HEK293 (cell line): ENCODE measurements around the gene KCNQ1.

ENCODE experiments used
- CTCF ChIA-PET: fragments of 350-600 bp; formaldehyde crosslinking; extraction: SDS; loops from one replicate; lab custom pipeline; 2021; ENCODE audit warnings: antibody characterized with exemption; lab: Yijun Ruan, JAX
- POLR2A ChIA-PET: fragments of 300-600 bp; formaldehyde crosslinking; extraction: SDS; loops from one replicate; lab custom pipeline; 2020; ENCODE audit warnings: antibody characterized with exemption, inconsistent platforms; lab: Yijun Ruan, JAX
- H3K27ac ChIP-seq: fragments of 200-500 bp; sonication (Bioruptor generic); 2 replicates; pipeline ENCODE4 v1.5.1; 2014; ENCODE audit warnings: low read depth, low read length, control low read depth, inconsistent platforms; ENCODE audit errors: extremely low read depth
- H3K36me3 ChIP-seq, 2 experiments: fragments of 200-500 bp in 1 of 2; sonication (Bioruptor generic) in 1 of 2; 1 replicate in 1 of 2; 2 replicates in 1 of 2; pipeline ENCODE4 v1.5.1; 2014 to 2017; ENCODE audit warnings: inconsistent platforms in 2 of 2, low read length in 2 of 2; ENCODE audit not compliant: control insufficient read depth in 2 of 2, insufficient read depth in 1 of 2
- H3K4me1 ChIP-seq: fragments of 200-500 bp; sonication (Bioruptor generic); 2 replicates; pipeline ENCODE4 v1.5.1; 2014; ENCODE audit warnings: mild to moderate bottlenecking, low read length, inconsistent platforms; ENCODE audit not compliant: control insufficient read depth, insufficient read depth
- H3K4me3 ChIP-seq: 2 replicates; pipeline ENCODE4 v1.5.1; 2011; ENCODE audit warnings: low read depth, mild to moderate bottlenecking, control low read depth, low read length, moderate library complexity
- H3K9me3 ChIP-seq: fragments of 200-500 bp; sonication (Bioruptor generic); 2 replicates; pipeline ENCODE4 v1.5.1; 2014; ENCODE audit warnings: low read depth, low read length, inconsistent platforms; ENCODE audit not compliant: control insufficient read depth, insufficient read depth
- GLIS1 ChIP-seq: fragments of 450-650 bp; formaldehyde crosslinking; IDR thresholded peaks from 2 replicates; pipeline ENCODE4 v1.5.1; 2016; ENCODE audit warnings: missing biosample characterization, missing genetic modification characterization
- MYNN ChIP-seq: fragments of 450-650 bp; formaldehyde crosslinking; IDR thresholded peaks from 2 replicates; pipeline ENCODE4 v1.5.1; 2016; ENCODE audit warnings: missing biosample characterization, missing genetic modification characterization, borderline replicate concordance
- YY1 ChIP-seq: fragments of 450-650 bp; formaldehyde crosslinking; IDR thresholded peaks from 2 replicates; pipeline ENCODE4 v1.5.1; 2018; ENCODE audit warnings: missing biosample characterization, missing genetic modification characterization
- ZNF174 ChIP-seq: fragments of 450-650 bp; formaldehyde crosslinking; IDR thresholded peaks from 2 replicates; pipeline ENCODE4 v1.5.0; 2017; ENCODE audit warnings: missing biosample characterization, mild to moderate bottlenecking, missing genetic modification characterization
- ZNF202 ChIP-seq: fragments of 450-650 bp; formaldehyde crosslinking; IDR thresholded peaks from 2 replicates; pipeline ENCODE4 v1.5.1; 2016; ENCODE audit warnings: missing biosample characterization, missing genetic modification characterization, borderline replicate concordance
- ZNF214 ChIP-seq: fragments of 450-650 bp; formaldehyde crosslinking; IDR thresholded peaks from 2 replicates; pipeline ENCODE4 v1.5.1; 2017; ENCODE audit warnings: missing biosample characterization, mild to moderate bottlenecking, missing genetic modification characterization, borderline replicate concordance
- ZNF24 ChIP-seq: fragments of 450-650 bp; formaldehyde crosslinking; IDR thresholded peaks from 2 replicates; pipeline ENCODE4 v1.5.1; 2016; ENCODE audit warnings: missing biosample characterization, missing genetic modification characterization
- ZNF391 ChIP-seq: fragments of 450-650 bp; formaldehyde crosslinking; IDR thresholded peaks from 2 replicates; pipeline ENCODE4 v1.5.1; 2016; ENCODE audit warnings: low read depth, missing biosample characterization, missing genetic modification characterization, borderline replicate concordance
- ZNF510 ChIP-seq: fragments of 450-650 bp; formaldehyde crosslinking; IDR thresholded peaks from 2 replicates; pipeline ENCODE4 v1.5.1; 2018; ENCODE audit warnings: mild to moderate bottlenecking, missing genetic modification characterization, missing biosample characterization; ENCODE audit not compliant: insufficient replicate concordance
- ZNF521 ChIP-seq: fragments of 450-650 bp; formaldehyde crosslinking; IDR thresholded peaks from 2 replicates; pipeline ENCODE4 v1.5.1; 2017; ENCODE audit warnings: missing biosample characterization, mild to moderate bottlenecking, missing genetic modification characterization
- ZNF530 ChIP-seq: fragments of 450-650 bp; formaldehyde crosslinking; IDR thresholded peaks from 2 replicates; pipeline ENCODE4 v1.5.1; 2016; ENCODE audit warnings: low read depth, missing biosample characterization, missing genetic modification characterization
- ZNF571 ChIP-seq: fragments of 450-650 bp; formaldehyde crosslinking; IDR thresholded peaks from 2 replicates; pipeline ENCODE4 v1.5.0; 2017; ENCODE audit warnings: missing biosample characterization, missing genetic modification characterization
- ZNF585B ChIP-seq: fragments of 450-650 bp; formaldehyde crosslinking; IDR thresholded peaks from 2 replicates; pipeline ENCODE4 v1.5.1; 2016; ENCODE audit warnings: missing biosample characterization, missing genetic modification characterization
- ZNF621 ChIP-seq: fragments of 450-650 bp; formaldehyde crosslinking; IDR thresholded peaks from 2 replicates; pipeline ENCODE4 v1.5.1; 2017; ENCODE audit warnings: missing biosample characterization, missing genetic modification characterization
- ZNF664 ChIP-seq: fragments of 450-650 bp; formaldehyde crosslinking; IDR thresholded peaks from 2 replicates; pipeline ENCODE4 v1.5.1; 2016; ENCODE audit warnings: missing biosample characterization, missing genetic modification characterization
- ZNF677 ChIP-seq: fragments of 450-650 bp; IDR thresholded peaks from 2 replicates; pipeline ENCODE4 v1.5.0; 2018; ENCODE audit warnings: missing biosample characterization, mild to moderate bottlenecking, missing genetic modification characterization, moderate library complexity
- ZNF837 ChIP-seq: fragments of 450-650 bp; formaldehyde crosslinking; IDR thresholded peaks from 2 replicates; pipeline ENCODE4 v1.5.1; 2016; ENCODE audit warnings: missing biosample characterization, missing genetic modification characterization
- ZSCAN30 ChIP-seq: fragments of 450-650 bp; IDR thresholded peaks from 2 replicates; pipeline ENCODE4 v1.5.1; 2018; ENCODE audit warnings: missing biosample characterization, mild to moderate bottlenecking, missing genetic modification characterization, moderate library complexity
- TF ChIP-seq, protein P1 (sequence below): fragments of 450-650 bp; formaldehyde crosslinking; IDR thresholded peaks from 2 replicates; pipeline ENCODE4 v1.5.1; 2016; ENCODE audit warnings: missing biosample characterization, missing genetic modification characterization
- TF ChIP-seq, protein P2 (sequence below): fragments of 450-650 bp; formaldehyde crosslinking; IDR thresholded peaks from 2 replicates; pipeline ENCODE4 v1.5.1; 2016; ENCODE audit warnings: missing biosample characterization, missing genetic modification characterization, borderline replicate concordance
- TF ChIP-seq, protein P3 (sequence below): fragments of 450-650 bp; formaldehyde crosslinking; IDR thresholded peaks from 2 replicates; pipeline ENCODE4 v1.5.1; 2017; ENCODE audit warnings: missing biosample characterization, missing genetic modification characterization
- TF ChIP-seq, protein P4 (sequence below): fragments of 450-650 bp; formaldehyde crosslinking; IDR thresholded peaks from 2 replicates; pipeline ENCODE4 v1.5.1; 2017; ENCODE audit warnings: missing biosample characterization, missing genetic modification characterization
- TF ChIP-seq, protein P5 (sequence below): fragments of 450-650 bp; formaldehyde crosslinking; optimal IDR thresholded peaks from 2 replicates; pipeline ENCODE3; 2016; ENCODE audit warnings: missing biosample characterization, mild to moderate bottlenecking, missing genetic modification characterization

Gene KCNQ1

DNA sequence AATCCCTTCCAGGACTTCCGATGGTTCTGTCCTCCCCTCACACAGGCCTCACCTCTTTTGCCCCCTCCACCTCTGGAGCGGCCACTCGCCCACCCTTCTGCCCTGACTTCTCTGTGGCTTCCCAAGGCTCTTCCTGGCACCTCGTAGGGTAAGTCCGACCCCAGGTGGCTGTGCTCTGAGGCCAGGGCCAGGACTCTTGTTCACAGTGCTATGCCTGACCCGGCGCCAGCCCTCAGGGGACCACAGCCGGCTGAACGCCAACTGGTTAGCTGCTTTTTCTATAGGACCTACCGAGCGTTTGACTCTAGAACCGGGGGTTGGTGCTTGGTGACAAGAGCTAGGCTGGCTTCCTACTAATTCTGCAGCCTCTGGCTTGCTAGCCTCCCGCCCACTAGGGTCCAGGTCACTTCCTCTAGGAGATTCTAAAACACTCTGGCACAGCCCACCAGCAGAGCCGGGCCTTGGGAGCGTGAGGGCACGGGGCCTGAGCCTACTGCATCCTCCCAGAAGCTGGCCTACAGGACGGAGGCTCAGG lies 283.4 kb downstream of the KCNQ1 start:
- TF ChIP-seq, protein P1, sequence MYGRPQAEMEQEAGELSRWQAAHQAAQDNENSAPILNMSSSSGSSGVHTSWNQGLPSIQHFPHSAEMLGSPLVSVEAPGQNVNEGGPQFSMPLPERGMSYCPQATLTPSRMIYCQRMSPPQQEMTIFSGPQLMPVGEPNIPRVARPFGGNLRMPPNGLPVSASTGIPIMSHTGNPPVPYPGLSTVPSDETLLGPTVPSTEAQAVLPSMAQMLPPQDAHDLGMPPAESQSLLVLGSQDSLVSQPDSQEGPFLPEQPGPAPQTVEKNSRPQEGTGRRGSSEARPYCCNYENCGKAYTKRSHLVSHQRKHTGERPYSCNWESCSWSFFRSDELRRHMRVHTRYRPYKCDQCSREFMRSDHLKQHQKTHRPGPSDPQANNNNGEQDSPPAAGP (tag by site-specific recombination): no peak
- TF ChIP-seq ZNF530 (tag by site-specific recombination) (no peak), ZNF837 (tag by site-specific recombination) (no peak), ZNF214 (tag by site-specific recombination) (no peak), MYNN (tag by site-specific recombination) (no peak), ZNF585B (no peak), ZNF202 (no peak), ZNF571 (tag by site-specific recombination) (no peak), ZNF621 (tag by site-specific recombination) (no peak), ZNF677 (no peak), ZNF391 (tag by site-specific recombination) (no peak), ZNF521 (tag by site-specific recombination) (no peak), ZNF510 (tag by site-specific recombination) (no peak)
- TF ChIP-seq, protein P2, sequence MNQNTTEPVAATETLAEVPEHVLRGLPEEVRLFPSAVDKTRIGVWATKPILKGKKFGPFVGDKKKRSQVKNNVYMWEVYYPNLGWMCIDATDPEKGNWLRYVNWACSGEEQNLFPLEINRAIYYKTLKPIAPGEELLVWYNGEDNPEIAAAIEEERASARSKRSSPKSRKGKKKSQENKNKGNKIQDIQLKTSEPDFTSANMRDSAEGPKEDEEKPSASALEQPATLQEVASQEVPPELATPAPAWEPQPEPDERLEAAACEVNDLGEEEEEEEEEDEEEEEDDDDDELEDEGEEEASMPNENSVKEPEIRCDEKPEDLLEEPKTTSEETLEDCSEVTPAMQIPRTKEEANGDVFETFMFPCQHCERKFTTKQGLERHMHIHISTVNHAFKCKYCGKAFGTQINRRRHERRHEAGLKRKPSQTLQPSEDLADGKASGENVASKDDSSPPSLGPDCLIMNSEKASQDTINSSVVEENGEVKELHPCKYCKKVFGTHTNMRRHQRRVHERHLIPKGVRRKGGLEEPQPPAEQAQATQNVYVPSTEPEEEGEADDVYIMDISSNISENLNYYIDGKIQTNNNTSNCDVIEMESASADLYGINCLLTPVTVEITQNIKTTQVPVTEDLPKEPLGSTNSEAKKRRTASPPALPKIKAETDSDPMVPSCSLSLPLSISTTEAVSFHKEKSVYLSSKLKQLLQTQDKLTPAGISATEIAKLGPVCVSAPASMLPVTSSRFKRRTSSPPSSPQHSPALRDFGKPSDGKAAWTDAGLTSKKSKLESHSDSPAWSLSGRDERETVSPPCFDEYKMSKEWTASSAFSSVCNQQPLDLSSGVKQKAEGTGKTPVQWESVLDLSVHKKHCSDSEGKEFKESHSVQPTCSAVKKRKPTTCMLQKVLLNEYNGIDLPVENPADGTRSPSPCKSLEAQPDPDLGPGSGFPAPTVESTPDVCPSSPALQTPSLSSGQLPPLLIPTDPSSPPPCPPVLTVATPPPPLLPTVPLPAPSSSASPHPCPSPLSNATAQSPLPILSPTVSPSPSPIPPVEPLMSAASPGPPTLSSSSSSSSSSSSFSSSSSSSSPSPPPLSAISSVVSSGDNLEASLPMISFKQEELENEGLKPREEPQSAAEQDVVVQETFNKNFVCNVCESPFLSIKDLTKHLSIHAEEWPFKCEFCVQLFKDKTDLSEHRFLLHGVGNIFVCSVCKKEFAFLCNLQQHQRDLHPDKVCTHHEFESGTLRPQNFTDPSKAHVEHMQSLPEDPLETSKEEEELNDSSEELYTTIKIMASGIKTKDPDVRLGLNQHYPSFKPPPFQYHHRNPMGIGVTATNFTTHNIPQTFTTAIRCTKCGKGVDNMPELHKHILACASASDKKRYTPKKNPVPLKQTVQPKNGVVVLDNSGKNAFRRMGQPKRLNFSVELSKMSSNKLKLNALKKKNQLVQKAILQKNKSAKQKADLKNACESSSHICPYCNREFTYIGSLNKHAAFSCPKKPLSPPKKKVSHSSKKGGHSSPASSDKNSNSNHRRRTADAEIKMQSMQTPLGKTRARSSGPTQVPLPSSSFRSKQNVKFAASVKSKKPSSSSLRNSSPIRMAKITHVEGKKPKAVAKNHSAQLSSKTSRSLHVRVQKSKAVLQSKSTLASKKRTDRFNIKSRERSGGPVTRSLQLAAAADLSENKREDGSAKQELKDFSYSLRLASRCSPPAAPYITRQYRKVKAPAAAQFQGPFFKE: no peak
- TF ChIP-seq, protein P3, sequence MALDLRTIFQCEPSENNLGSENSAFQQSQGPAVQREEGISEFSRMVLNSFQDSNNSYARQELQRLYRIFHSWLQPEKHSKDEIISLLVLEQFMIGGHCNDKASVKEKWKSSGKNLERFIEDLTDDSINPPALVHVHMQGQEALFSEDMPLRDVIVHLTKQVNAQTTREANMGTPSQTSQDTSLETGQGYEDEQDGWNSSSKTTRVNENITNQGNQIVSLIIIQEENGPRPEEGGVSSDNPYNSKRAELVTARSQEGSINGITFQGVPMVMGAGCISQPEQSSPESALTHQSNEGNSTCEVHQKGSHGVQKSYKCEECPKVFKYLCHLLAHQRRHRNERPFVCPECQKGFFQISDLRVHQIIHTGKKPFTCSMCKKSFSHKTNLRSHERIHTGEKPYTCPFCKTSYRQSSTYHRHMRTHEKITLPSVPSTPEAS (tag by site-specific recombination): no peak
- TF ChIP-seq, all 188 proteins: peak for 0
- no peak overlapping the region for H3K4me3 ChIP-seq
- CTCF ChIA-PET: no interaction called here
- H3K36me3 ChIP-seq: no peaks in the 10 kb centered on the region
- peaks cover 7% of the 10 kb centered on the region for H3K4me1 ChIP-seq
- no peak overlapping the region for H3K27ac ChIP-seq
- POLR2A ChIA-PET: interaction anchor here (0.9 kb wide), 1 partner anchor 28 kb away, joined by 3 read pairs; the partner anchor contains the start of gene KCNQ1OT1
- no peaks in the 10 kb centered on the region for H3K9me3 ChIP-seq

DNA sequence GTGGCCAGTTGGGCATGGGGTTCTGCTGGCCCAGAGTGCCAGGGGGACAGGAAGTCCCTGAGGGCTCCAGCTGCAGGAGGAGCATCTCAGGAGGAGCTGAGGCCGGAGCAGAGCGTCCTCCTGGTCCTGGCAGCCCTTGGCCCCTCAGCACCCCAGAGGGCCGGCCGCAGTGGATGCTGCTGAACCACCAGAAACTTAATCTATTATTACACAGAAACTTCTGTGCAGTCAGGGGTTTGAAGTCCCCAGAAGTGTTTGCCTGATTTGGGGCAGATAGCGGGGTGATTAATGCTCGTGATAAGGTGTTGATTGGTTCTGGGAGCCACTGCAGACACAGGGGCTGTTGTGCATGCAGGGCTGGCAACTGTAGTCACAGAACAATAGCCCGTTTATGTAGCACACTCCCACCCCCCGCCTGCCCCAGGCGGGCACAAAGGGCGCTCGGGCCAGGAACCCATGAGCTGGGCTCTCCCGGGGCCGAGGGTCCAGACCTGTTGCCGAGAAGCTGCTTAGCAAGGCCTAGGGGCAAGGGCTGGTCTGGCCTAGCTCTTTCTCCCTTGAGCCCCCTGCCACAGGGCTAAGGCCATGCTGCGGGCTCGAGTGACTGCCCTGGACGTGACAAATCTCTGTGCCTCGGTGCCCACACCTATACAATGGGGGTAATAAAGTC lies 284.0 kb downstream of the KCNQ1 start:
- Histone ChIP-seq H3K9me3 (no peaks in the 10 kb centered on the region), H3K27ac (no peak overlapping the region), H3K4me3 (no peak overlapping the region), H3K4me1 (peaks cover 7% of the 10 kb centered on the region), H3K36me3 (no peaks in the 10 kb centered on the region)
- POLR2A ChIA-PET: no interaction called here
- CTCF ChIA-PET: no interaction called here
- TF ChIP-seq, protein P4, sequence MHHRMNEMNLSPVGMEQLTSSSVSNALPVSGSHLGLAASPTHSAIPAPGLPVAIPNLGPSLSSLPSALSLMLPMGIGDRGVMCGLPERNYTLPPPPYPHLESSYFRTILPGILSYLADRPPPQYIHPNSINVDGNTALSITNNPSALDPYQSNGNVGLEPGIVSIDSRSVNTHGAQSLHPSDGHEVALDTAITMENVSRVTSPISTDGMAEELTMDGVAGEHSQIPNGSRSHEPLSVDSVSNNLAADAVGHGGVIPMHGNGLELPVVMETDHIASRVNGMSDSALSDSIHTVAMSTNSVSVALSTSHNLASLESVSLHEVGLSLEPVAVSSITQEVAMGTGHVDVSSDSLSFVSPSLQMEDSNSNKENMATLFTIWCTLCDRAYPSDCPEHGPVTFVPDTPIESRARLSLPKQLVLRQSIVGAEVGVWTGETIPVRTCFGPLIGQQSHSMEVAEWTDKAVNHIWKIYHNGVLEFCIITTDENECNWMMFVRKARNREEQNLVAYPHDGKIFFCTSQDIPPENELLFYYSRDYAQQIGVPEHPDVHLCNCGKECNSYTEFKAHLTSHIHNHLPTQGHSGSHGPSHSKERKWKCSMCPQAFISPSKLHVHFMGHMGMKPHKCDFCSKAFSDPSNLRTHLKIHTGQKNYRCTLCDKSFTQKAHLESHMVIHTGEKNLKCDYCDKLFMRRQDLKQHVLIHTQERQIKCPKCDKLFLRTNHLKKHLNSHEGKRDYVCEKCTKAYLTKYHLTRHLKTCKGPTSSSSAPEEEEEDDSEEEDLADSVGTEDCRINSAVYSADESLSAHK (tag by site-specific recombination): no peak
- no peak for TF ChIP-seq ZSCAN30
- no peak for TF ChIP-seq ZNF664
- no peak for TF ChIP-seq ZNF24
- TF ChIP-seq ZNF174: no peak
- TF ChIP-seq, protein P5, sequence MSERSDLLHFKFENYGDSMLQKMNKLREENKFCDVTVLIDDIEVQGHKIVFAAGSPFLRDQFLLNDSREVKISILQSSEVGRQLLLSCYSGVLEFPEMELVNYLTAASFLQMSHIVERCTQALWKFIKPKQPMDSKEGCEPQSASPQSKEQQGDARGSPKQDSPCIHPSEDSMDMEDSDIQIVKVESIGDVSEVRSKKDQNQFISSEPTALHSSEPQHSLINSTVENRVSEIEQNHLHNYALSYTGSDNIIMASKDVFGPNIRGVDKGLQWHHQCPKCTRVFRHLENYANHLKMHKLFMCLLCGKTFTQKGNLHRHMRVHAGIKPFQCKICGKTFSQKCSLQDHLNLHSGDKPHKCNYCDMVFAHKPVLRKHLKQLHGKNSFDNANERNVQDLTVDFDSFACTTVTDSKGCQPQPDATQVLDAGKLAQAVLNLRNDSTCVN: no peak
- TF ChIP-seq GLIS1 (tag by site-specific recombination): no peak
- no peak for TF ChIP-seq YY1 (tag by site-specific recombination)
